ENCODE measurements around the gene ALDH1B1.

DNA sequence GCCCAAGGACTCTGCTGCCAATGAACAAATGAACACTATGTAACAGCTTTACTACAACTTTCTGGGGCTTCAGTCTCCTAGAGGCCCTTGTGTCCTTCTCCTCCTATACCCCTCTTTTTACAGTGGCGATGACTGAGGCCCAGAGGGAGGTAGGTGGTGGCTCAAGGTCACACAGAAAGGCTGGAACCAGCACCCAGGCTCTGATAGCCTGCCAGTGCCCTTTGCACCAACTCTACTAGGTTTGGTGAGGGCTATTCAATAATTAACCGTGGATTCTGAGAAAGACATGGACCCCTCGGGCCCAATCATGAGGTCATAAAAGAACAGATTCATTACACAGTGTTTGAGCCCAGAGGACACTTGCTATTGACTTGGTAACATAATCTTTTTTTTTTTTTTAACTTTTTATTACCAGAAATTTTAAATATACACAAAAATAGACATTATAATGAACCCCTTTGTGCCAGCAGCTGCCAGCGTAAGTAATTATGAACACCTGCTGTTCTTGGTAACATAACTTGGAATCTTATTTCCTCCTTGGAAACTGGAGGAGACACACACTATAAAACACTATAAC lies 6.1 kb upstream of the ALDH1B1 start:
- TF ChIP-seq EZH2 (IDR thresholded peaks at IDR 0.05; ENCODE audit: insufficient read depth, poor library complexity, severe bottlenecking) (no peak), EZH2phosphoT487 (IDR thresholded peaks at IDR 0.05; ENCODE audit: insufficient read depth, low read depth) (no peak)
